GM18519 (cell line): ENCODE measurements around the gene BDNF.
"Not testable (repeated sequence)": the region's sequence is repeated elsewhere in the genome, so short reads cannot be mapped to it uniquely, and the experiment has no call there.

Experiments used
- ATAC-seq: cut with Tn5 transposase; IDR thresholded peaks from one replicate; pipeline ENCODE4 v1.9.1; 2021; ENCODE audit warnings: mild to moderate bottlenecking, moderate library complexity; ENCODE audit not compliant: unreplicated experiment, low FRiP score

Gene BDNF

DNA sequence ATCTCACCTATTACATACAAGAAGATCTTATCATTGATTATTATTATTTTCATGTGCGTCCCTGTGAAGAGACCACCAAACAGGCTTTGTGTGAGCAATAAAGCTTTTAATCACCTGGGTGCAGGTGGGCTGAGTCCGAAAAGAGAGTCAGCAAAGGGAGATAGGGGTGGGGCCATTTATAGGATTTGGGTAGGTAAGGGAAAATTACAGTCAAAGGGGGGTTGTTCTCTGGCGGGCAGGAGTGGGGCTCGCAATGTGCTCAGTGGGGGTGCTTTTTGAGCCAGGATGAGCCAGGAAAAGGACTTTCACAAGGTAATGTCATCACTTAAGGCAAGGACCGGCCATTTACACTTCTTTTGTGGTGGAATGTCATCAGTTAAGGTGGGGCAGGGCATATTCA lies 71.2 kb downstream of the BDNF start:
- not testable (repeated sequence) for ATAC-seq

DNA sequence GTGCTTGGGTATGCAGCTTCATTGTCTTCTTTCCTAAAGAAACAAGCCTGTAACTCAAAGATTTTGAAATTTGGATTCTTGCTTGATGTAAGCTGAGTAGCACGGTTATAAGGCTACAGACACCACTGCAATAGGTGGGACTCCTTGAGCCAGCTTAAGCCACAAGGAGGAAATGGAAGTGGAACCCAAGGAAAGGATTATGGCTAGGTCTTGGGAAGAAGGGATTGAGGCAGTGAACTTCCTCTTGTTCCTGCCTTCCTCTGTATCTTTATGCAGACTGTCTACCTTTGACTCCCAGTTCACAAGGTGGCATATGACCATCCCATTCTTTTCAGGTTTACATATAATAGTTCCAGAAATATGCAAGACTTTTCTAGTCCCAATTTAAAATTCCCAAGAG lies 72.3 kb downstream of the BDNF start:
- no peak for ATAC-seq

DNA sequence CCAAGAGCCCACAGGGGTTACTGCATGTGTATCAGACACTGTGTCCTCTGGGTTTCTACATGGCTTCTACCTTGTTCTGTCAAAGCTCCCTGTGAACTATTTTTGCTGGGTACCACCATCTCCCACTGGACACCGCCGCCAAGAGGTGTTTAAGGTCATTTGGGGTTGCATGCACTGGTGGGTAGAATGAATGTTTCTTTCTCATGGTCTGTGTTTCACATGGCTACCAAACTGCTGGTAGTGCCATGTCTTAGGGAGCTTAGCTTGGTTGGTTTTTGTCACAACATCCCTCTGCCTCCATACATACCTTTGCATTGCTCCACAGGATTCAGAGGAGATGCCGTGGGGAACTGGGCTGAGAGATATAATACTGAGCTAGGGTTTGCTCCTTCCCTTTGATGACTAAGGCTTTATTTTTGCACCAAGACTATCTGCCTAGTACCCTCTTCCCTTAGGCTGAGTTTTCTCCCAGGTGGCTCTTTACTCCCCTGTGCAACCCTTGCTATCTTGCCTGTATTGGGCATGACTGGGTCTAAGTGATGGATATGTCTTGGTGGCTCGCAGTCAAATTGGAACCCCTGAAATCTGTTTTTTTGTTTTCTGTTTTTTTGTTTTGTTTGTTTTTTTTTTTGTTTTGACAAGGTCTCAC lies 73.2 kb downstream of the BDNF start:
- ATAC-seq = no peak

DNA sequence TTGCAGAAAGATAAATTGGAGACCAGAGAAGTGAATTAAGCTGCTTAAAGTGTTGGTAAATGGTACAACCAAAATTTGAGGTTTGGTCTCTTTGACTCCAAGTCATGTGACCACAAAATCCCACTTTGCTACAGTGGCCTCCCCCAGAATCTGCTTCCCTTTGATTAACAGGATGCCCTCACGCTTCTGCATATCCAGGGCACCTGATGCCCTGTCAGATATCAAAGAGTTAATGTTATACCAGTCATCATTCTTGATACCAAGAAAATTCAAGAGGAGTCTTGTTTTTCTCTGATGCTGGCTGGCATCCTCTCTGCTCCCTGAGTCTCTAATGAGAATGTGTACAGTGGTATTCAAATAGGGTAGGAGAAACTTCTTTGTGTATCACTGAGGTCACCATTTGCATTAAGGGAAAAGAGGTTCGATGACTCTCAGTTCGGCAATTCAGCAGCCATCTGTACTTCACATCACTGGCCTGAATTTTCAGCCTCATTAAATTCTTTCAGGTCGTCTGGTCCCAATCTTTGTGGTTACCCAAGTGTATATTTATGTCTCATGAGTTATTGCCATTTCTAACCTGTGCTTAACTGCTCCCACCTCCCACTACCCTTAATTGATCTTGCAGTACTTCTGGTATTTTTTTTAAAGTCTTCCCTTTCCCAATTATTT lies 73.9 kb downstream of the BDNF start:
- ATAC-seq = no peak

DNA sequence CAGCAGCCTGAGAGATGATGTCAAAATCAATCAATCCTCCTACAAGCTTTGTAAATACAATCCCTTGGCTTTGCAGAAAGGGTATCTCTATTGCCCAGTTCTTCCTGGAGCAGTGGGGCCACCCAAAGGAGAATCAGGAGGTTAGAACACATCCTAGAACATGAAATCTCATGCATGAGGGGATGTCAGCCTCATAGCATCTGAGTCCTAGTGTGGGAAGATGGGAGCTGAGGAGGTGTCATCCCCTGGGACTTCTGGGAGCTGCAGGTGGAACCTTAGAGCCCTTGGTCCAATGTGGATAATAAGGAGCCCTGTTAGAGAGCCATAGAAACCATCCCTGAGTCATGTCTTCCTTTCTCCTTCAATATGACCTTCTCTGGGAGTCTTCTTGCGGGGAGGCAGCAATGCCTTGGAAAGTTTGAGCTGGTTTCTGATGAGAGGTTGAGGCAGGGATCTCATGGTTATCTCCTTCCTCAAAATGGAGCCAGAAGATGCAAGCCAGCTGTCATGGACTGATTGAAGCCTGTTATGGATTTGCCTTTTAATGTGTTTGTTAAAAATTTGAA lies 74.8 kb downstream of the BDNF start:
- no peak for ATAC-seq

DNA sequence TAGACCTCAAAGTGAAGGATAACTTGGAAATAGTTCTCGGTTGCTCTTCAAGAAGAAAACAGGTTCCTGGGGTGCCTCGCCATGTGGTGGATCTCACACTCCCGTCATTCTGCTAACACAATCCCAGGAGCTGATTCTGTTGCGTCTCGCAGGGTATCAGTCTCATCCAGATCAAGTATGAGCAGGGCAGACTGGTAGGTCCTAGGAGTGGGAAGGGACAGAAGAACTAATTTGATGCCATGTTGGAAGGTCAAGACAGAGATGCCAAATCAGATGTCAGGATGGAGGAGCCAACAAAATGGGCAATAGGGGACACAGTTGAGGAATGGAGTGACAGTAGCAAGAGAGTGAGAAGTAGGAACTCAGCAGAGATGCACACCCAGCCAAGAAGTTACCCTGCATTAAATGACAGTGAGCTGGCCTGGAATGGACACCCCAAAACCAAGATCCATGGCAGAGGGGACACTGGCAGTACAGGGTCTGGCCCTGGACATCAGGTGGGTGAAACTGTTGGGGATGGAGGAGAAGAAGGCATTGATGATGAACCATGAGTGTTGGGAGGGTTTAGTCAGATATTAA lies 76.2 kb downstream of the BDNF start:
- ATAC-seq = no peak

DNA sequence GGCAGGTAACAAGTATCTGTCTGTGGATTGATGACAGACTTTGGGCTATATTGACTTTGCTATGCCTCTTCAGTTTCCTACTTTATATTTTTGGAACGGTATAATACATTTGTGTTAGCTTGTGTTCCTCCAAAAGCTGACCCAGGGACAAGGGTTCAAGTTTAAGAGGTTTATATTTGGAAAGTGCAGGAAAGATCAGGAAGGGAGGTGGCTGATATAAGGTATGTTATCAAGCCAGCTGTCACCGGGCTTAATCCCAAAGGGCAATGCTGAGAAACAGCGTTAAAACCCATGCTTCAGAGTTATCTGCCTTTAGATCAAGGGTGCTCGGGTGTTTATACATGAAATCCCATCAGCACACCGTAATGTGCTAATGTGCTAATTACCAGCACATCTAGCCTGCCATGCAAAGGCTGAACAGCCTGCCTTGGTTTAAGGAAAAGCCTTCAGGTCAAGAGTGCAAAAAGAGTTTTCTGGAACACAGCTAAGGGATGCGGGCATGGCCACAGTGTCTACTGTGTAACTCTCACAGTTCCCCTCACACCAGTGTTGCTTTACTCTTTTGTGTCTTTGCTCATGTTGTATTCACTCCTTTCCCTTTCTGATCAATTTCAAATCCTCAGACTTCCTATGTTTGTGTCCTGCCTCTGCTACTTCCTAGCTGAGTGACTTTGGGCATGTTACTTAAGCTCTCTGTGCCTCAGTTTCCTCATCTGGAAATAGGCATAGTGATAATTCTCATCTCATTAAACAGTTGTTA lies 77.5 kb downstream of the BDNF start:
- ATAC-seq = no peak

DNA sequence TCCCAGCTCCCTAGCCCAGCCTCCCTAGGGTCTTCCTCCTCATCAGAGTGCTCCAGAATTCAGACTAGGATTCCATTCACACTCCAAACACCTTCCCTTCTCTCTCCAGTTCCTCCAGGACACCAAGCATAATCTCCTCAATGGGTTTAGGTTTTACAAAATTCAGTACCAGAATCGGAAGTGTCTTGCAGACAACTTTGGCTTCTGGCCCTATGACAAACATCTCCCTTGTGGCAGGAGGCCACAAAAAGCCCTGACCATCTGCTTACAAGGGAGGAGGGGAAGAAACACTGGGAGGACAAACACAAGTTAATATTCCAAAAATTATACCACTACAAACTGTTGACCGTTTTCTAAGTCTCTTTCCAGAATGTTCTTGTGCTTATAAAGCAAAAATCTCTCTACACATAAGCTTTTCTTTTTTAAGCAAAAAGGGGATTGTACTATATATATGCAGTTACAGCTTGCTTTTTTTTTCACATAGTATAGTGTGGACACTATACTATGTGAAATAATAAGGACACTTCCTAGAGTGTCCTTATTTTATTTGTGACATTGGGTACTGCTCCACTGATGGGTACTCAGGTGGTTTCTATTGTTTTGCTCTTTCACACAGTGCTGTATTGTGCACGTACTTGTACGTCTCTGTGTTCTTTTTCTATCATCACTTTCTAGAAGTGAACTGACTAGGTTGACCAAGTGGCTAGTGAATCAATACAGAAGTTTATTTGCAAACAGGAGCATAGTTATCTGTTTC lies 78.7 kb downstream of the BDNF start:
- no peak for ATAC-seq

DNA sequence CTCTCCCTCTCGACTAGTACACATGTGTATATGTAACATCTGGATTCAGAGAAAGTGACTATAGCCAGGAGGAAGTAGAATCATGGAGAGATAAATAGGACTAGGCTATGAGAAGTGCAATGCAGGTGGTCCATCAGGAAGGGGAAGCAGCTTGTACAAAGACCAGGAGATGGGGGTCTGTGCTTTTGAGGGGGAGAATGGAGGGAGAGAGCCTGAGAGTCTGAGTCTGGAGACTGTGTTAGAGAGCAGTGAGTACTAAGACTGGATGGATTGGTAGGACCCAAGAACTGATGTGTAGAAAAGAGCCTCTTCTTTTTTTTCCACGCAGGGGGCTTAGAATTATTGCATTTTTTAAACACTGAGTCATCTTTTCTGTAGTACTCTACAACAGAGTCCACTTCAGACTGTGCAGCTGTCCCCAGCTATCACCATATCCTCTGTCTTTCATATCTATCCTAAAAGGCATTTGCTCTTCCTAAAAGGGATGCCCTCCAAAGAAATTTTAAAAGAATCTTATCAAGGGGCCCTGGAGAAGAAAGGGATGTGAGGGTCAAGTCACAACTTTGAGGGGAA lies 80.4 kb downstream of the BDNF start:
- ATAC-seq = no peak

DNA sequence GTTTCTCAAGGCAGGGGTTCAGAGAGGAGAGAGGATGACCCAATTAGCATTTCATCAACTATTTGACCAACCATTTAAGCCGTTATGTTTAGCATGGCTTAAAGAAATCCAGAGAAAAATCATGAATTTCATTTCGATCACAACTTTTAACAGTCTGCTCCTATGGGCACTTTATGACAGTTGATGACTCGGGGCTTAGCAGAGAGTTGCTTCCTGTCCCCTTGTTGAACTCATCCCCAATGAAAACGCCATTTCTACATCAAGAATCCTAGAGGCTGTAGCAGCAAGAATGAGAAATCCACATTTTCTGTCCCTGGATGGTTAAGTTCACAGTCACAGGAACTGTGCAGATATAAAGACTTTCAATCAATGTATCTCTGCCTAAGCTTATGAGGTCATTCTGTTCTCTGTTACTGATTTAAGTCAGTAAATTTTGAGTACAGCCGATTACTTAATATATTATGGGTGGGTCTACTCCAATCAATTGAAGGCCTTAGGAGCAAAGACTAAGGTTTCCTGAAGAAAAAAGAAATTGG lies 81.1 kb downstream of the BDNF start:
- ATAC-seq = no peak

DNA sequence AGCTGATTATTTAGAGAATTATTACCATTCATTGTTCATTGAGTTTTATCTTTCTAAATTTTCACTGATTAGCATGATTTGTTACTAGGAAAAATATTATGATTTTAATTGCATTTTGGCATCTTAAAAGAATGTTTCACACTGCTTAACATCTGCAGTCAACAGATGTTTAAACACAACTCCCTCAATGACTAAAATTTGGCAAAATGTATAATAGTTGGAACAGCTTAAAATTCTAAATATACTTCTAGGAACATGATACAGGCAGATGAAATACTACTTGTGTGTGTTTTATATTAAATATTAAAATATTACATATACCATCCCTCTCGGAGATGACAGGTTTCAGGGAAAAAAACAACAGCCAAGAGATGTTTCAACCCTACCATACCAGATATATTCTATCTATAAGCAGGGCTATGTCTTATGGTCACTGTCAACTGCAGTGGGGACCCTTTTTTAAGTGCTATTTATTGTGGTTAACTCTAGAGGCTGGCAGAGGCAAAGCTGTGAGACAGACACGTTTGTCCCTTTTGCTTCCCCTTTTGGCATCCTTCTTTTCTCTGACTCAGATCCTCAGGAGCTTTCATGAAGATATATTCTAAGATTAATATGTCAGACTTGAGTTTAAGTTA lies 81.9 kb downstream of the BDNF start:
- ATAC-seq = no peak

DNA sequence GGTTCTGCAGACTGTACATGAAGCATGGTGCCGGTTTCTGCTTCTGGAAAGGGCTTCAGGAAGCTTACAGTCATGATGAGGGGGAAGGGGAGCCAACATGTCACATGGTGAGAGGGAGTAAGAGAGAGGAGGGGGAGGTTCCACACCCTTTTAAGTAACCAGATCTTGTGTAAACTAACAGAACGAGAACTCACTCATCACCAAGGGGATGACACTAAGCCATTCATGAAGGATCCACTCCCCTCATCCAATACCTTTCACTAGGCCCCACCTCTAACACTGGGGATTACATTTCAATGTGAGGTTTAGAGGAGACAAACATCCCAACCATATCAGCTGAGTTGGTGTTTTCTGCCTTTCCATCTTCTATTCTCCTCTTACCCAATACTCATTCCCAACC lies 83.5 kb downstream of the BDNF start:
- ATAC-seq = no peak

DNA sequence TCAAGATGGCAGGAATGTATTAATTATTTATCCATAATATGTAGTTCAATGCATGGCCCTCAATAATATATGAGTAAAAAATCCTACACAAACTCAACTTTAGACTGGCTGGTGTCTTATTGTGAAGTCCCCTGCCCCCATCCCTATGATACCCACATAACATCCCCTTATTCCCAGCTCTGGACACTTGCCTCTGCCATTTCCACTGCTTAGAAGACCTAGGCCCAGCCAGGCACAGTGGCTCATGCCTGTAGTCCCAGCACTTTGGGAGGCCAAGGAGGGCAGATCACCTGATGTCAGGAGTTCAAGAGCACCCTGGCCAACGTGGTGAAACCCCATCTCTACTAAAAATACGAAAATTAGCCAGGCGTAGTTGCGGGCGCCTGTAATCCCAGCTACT lies 84.4 kb downstream of the BDNF start:
- ATAC-seq = no peak

DNA sequence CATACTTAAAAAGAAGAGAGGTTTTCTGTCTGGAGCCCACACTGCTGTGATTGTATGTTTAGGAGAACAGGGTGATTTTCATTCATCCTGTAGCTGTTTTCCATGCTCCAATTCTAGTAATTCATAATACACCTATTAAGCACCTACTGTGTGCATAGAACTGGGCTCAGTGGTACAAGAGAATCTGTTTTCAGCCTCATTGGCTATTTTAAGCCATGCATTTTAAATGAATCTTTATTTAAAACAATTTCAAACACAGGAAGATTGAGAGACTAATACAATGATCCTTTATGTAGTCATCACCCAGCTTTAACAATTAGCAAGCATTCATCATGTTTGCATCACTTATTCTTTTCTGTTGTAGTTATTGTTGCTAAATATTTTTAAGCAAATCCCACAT lies 86.2 kb downstream of the BDNF start:
- ATAC-seq = no peak

DNA sequence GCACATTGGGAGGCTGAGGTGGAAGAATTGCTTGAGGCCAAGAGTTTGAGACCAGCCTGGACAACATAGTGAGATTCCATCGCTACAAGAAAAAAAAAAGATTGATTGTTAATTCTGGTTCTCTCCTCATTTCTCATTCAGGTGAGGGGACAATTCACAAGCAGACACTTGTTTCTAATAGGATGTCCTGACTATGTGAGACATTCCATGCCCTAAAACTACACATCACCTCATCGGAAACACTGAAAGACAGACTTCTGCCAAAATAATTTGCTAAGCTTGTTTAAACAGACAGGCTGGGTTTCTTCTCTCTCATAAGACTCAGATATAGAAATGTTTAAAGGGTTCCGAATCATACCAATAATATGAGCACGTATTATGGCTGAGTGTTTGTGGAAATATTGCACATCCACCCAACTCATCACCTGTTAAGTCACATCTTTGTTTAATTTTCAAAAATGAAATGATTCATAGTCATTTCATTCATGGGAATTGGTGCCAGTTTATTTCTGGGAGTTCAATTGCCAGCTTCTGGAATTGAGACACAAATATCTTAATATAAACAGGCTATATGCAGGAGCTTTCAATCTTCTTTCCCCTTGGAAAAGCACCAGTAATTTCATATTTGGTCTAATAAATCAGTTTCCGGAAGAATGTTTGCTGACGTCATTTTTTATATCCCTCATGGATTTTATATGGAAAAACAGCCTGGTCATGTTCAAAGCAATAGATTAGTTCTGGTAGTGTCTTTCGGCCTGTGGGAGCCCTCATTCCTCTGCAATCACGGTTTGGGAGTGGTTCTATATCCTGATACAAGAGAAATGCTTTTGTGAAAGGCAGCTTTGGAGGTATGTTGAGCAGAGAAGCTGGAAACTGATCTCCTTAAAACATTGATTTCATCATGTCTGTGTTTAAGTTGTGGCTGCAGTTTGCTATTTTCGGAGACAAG lies 87.0 kb downstream of the BDNF start:
- ATAC-seq = no peak

DNA sequence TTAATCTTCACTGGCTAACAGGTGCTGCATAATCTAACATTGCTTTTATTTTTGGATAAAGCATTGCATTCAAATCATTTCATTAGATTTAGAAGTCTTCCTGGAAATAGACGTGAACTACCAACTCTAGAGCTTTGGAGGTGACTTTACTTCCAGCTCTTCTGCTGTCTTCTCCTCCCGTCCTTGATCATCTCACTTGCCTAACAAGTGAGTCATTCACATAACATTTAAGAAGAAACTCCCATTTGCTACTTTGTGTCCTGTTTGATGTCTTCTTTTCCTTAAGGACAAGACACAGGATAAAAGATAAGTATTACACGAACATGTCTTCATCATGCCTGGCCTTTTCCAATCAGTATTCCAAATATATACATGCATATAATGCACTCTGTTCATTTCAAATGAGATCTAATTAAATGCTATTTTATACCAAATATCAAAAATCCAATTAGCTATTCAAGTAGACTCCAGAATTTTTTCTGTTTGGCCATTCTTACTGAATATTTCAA lies 88.3 kb downstream of the BDNF start:
- no peak for ATAC-seq

DNA sequence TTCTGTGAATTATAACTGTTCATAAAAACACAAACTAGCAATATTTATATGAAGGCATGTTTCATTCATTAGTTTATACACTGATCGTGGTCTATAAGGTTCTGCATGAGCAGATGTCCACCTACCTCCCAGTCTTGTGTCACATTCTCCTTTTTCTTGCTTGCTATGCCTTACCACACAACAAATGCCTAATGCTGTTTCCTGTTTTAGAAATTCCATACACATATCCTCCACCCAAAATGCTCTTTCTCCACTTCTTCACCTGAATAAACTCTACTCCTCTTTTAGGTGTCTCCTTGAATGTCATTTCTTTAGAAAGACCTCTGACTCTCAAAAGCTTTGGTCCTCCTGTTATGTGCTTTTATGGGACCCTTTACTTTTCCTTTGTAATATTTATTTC lies 88.9 kb downstream of the BDNF start:
- no peak for ATAC-seq

DNA sequence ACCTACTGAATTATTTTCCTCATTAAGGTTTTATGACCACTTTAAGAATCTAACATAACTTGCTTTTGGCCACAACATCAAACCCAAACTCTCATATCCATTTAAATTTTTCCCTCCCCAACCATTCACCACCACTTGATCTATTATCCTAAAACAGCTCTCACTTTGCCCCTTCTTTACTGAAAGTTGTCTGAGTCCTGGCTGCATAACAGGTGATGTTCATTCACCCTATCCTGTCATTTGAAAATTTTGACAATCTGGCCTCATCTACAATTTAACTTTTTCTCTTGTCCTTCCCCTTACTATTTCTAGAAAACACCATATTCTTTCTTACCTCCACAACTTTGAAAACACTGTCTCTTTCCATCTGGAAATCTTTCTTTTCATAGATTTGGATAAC lies 89.3 kb downstream of the BDNF start:
- ATAC-seq = no peak
